GM18507 (cell line): ENCODE data around the gene BAG5.
"Not testable (repeated sequence)": the region's sequence is repeated elsewhere in the genome, so short reads cannot be mapped to it uniquely, and the experiment has no call there.

Source experiments
- DNase-seq: peaks from one replicate; pipeline ENCODE4 v3.0.0; 2011; ENCODE audit warnings: low read depth; ENCODE audit not compliant: insufficient read length; ENCODE audit errors: extremely low spot score
- FAIRE-seq: peaks from 2 replicates; lab custom pipeline; 2011; peaks lifted over from hg19 to GRCh38; lab: Jason Lieb, UNC

The BAG5 gene

DNA sequence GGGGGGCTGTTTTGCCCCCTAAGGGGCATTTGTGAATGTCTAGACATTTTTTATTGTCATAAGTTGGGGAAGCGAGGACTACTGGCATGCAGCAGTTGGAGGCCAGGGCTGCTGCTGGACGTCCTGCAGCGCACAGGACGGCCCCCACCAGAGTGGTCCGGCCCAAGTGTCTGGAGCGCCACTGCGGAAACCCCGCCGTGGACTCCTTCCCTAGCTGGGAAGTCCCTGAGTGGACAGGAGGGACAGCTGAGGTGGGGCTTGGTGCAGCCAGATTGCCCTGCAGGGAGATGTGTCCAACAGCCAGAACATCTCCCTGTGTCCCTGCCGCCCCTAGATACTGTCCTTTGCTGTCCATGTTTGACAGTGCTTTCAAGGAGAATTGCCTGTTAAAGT, 45.3 kb downstream of the BAG5 start:
- no peak for FAIRE-seq
- no peak for DNase-seq

DNA sequence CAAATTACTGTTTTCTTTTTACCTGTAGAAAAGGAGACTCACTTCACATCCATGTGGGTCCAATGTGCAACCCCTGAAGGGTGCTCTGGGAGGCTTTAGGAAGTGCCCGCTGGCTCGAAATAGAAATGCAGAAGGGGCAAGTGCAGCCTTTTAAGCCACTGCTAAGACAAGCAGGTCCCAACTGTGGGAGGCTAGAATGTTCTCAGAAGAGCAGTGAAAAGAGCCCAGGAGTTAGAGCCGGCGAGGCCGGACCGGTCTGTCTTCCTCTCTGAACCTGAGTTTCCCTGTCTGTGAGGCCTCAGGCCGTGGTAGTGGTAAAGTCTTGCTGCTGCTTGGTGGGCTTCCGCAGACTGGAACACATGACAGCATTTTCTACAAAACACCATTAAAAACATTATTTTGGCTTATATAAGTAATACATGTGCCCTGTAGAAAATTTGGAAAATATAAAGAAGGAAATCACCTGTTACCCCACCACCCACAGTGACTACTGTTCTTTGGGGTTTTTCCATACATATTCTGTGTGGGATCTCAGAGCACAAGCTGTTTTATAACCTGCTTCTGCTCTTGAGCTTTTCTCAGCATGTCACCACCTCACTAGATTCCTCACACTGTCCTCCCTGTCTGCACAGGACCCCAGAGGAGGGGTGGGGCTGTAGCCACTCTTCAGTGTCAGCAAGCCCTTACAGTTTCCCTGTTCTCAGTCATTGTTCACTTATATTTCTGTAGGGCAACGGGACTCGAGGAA, 45.9 kb downstream of the BAG5 start:
- DNase-seq (no peak), FAIRE-seq (no peak)

DNA sequence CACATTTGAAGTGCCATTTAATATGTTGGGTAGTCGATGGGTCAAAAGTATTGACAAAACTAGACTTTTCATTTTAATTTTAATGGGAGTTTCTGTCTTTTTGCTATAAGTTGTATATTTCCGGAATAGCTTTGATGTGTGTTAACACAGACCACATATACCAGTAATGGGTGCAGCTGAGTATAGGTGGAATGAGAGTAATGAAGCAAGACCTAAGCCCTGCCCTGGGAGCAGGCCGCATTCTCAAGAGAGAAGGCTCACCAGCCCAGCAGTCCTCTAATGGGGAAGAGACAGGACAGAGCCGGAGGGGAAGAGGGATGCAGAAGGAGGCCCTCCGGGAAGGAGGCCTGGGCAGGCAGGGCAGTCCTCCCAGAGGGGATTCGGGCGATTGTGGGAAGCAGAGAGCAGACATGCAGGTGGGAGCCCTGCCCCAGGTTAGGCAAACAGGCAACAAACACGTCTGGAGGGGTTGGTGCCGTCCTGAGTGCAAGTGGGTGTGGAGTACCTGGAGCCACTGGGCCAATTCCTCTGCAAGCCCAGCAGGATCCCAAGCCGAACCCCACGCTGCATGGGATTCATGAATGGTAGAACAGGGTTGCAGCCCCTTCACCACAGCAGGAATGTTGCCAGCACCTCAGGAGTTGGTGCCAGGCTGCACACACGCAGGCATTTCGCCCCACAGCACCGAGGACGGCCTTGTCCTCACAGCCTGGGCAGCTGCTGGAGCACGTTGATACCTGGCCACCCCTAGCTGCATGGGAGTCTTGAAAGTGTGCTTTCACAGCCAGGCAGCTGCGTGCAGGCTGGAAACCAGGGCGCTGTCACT, 47.6 kb downstream of the BAG5 start:
- FAIRE-seq, result no peak

GRCh38 chr14:103512701-103513611, 49.5 kb downstream of the BAG5 start:
- FAIRE-seq, result no peak
- no peak for DNase-seq

More for the DNA sequence above, 47.6 kb downstream of the BAG5 start:
- DNase-seq, result no peak

- DNase-seq, FAIRE-seq: not testable (repeated sequence)
Observed at GRCh38 chr14:103512180-103512579, 50.3 kb downstream of the BAG5 start.

GRCh38 chr14:103510724-103511693, 51.4 kb downstream of the BAG5 start:
- no peak for FAIRE-seq
- no peak for DNase-seq

- no peak for FAIRE-seq
- no peak for DNase-seq
Observed at GRCh38 chr14:103509864-103510723, 52.4 kb downstream of the BAG5 start.

GRCh38 chr14:103508521-103509329, 53.7 kb downstream of the BAG5 start:
- no peak for FAIRE-seq
- DNase-seq, result no peak

GRCh38 chr14:103507751-103508150, 54.7 kb downstream of the BAG5 start:
- no peak for FAIRE-seq
- no peak for DNase-seq
